ENCODE data around the gene SACS. TPM values are rescaled to one million over a fixed set of nuclear protein-coding genes. Genes with fewer than 3 reads are reported as not detected.
A peak's percentile ranks its signal among the peaks of the same experiment; 100 is the strongest.

Gene SACS
- total RNA-seq, 1 donor = 87.7 TPM

DNA sequence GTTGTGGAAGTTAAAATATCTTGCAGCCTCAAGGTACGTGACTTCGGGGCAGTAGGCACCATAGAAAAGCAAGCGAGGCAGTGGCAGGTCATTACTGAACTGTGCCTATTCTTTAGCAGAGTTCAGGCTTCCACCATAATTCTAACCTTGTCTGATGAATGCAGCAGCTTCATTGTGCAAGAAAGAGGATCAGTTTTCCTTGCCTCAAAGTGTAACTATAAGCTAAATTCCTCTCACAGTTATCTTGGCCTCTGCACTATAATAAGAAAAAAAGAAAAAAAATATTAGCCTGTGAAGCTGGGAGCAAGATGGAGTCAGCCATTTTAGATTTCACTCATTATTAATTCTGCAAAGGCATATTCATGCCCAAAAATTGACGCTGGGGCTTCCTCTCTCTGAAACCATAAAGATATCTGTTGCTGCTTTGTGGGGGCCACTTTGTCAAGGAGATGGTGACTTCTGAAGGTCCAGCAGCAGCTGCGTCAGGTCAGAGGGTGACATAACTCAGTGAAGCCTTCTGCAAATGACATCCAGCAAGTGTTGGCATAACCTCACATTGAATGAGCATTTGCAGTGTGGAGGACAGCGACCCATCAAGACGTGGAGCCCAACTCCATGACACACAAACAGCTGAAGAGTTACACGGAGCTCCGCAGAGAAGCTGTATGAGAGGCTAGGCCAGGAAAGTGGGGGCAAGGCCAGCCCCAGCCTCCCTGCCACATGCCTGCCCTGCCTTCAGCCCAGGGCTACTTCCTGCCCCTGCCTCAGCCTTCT lies 23.1 kb upstream of the SACS start:
- no peak for DNase-seq (ENCODE audit: low read depth)
- no peak overlapping the region for H3K4me3 ChIP-seq (ENCODE audit: low read depth, low read length)
- TF ChIP-seq, protein P1, sequence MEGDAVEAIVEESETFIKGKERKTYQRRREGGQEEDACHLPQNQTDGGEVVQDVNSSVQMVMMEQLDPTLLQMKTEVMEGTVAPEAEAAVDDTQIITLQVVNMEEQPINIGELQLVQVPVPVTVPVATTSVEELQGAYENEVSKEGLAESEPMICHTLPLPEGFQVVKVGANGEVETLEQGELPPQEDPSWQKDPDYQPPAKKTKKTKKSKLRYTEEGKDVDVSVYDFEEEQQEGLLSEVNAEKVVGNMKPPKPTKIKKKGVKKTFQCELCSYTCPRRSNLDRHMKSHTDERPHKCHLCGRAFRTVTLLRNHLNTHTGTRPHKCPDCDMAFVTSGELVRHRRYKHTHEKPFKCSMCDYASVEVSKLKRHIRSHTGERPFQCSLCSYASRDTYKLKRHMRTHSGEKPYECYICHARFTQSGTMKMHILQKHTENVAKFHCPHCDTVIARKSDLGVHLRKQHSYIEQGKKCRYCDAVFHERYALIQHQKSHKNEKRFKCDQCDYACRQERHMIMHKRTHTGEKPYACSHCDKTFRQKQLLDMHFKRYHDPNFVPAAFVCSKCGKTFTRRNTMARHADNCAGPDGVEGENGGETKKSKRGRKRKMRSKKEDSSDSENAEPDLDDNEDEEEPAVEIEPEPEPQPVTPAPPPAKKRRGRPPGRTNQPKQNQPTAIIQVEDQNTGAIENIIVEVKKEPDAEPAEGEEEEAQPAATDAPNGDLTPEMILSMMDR (IDR thresholded peaks at IDR 0.05; ENCODE audit: insufficient read depth, low read depth, low read length) = no peak

GRCh38 chr13:23455401-23456185 lies 22.1 kb upstream of the SACS start:
- TF ChIP-seq, protein P1 (IDR thresholded peaks at IDR 0.05; ENCODE audit: insufficient read depth, low read depth, low read length) = no peak
- no peak for DNase-seq (ENCODE audit: low read depth)
- no peak overlapping the region for H3K4me3 ChIP-seq (ENCODE audit: low read depth, low read length)

DNA sequence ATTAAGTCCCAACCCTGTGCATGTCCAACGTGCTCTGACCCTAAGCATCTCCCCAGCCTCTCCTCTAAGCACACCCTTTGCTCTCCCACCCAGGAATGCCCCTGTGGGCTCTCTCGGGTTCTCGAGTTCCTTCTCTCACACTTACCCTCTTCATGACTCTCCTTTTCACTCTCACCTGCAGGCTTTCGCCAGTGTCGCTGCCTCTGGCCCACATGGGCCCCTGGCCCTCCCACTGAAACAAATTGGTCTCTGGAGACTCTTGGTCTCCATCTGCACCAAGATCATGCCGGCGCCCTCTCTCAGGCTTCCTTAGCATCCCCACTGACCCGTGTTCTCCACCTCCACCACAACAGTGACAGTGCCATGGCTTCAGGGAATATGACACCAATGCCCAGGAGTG lies 19.6 kb upstream of the SACS start:
- TF ChIP-seq, protein P1 (IDR thresholded peaks at IDR 0.05; ENCODE audit: insufficient read depth, low read depth, low read length) = no peak
- no peak for DNase-seq (ENCODE audit: low read depth)
- no peak overlapping the region for H3K4me3 ChIP-seq (ENCODE audit: low read depth, low read length)

DNA sequence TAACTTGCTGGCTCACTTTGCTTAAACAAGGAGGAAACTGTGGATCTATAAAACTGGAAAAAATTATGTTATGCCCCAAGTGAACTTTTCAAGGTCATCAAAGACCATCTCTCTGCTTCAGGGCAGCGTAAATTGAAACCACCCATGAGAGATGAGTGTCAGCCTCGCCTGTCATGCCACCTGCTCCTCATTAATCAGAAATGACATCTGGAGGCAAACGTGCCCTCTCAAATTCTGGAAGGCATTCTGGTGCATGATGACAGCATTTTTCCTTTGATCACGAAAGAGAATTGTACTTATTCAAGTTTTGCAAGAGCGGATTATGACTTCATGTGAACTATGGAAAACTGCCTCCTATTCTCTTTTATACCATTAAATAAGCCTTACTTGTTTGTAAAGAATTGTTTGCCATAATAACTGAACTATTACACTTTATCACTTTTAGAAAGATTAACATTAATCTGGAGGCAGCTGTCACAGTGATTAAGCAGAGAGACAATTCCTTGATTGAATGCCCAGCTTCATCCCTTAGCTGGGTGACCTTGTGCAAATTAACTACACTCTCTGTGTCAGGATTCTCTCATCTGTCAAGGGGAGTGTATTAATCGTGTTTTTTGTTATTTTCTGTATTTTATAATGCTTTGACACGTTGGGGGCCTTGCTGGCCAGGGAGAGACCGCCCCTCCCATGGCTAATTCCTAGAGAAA lies 17.0 kb upstream of the SACS start:
- H3K4me3 ChIP-seq (ENCODE audit: low read depth, low read length) = no peak overlapping the region
- TF ChIP-seq, protein P1 (IDR thresholded peaks at IDR 0.05; ENCODE audit: insufficient read depth, low read depth, low read length) = no peak
- no peak for DNase-seq (ENCODE audit: low read depth)

- H3K4me3 ChIP-seq (ENCODE audit: low read depth, low read length) = no peak overlapping the region
- TF ChIP-seq, protein P1 (IDR thresholded peaks at IDR 0.05; ENCODE audit: insufficient read depth, low read depth, low read length) = no peak
- no peak for DNase-seq (ENCODE audit: low read depth)
These were observed 16.1 kb upstream of the SACS start for GRCh38 chr13:23449398-23450162.

GRCh38 chr13:23447927-23448326 lies 14.4 kb upstream of the SACS start:
- peak; percentile 60 for DNase-seq (ENCODE audit: low read depth)
- TF ChIP-seq, protein P1 (IDR thresholded peaks at IDR 0.05; ENCODE audit: insufficient read depth, low read depth, low read length) = no peak
- H3K4me3 ChIP-seq (ENCODE audit: low read depth, low read length) = no peak overlapping the region
